ENCODE results near the gene CCL5.

- TF ChIP-seq CTCF (IDR thresholded peaks at IDR 0.05; ENCODE audit: insufficient read depth, low read length) (no peak), SPI1 (IDR thresholded peaks at IDR 0.05; ENCODE audit: borderline replicate concordance, low read depth) (no peak)
These were observed 32.8 kb upstream of the CCL5 start for GRCh38 chr17:35912942-35913341.
